ENCODE measurements around the gene KCNJ14. TPM values are rescaled to one million over a fixed set of nuclear protein-coding genes. Genes with fewer than 3 reads are reported as not detected.

KCNJ14 gene
- total RNA-seq, 1 experiment from 2014 or later = 3.6 TPM

DNA sequence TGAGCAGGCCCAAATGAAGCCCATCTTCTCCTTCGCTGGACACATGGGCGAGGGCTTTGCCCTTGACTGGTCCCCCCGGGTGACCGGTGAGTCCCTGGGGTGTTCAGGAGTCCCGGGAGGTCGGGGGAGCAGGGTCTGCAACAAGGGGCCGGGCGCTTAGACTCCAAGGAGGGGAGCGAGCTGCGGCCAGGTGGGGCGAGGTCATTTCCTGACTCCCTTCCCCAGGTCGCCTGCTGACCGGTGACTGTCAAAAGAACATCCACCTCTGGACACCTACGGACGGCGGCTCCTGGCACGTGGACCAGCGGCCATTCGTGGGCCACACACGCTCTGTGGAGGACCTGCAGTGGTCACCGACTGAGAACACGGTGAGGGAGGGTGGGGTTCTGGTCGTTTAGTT is 4.9 kb upstream of the KCNJ14 start:
- ChIA-PET POLR2A (interaction anchor here (0.5 kb wide), 1 partner anchor 59 kb away, joined by 3 read pairs; no protein-coding TSS in a partner anchor), CTCF (no interaction called here)
- no TSS peak for BruUV-seq (replicated peaks)
- peaks cover 89% of the 10 kb centered on the region for H3K36me3 Mint-ChIP-seq (ENCODE audit: insufficient read depth, unreplicated experiment)
- no peaks in the 10 kb centered on the region for H3K27me3 ChIP-seq (replicated peaks; ENCODE audit: control insufficient read depth, insufficient read depth, low read length)
- no peak overlapping the region for H3K4me3 ChIP-seq (ENCODE audit: low read depth, low read length)
- DNase-seq = no peak
- H3K9me3 Mint-ChIP-seq (ENCODE audit: unreplicated experiment) = no peaks in the 10 kb centered on the region
- no peaks in the 10 kb centered on the region for H3K9me3 ChIP-seq
- no peaks in the 10 kb centered on the region for H3K27me3 Mint-ChIP-seq (ENCODE audit: insufficient read depth, unreplicated experiment)
- intact Hi-C loops (cut with micrococcal nuclease; ENCODE audit: unreplicated experiment) = no loop called here
- H3K4me1 ChIP-seq = peaks cover 3% of the 10 kb centered on the region; the same call in 1 of the 2 replicates
- TF ChIP-seq, protein P1, sequence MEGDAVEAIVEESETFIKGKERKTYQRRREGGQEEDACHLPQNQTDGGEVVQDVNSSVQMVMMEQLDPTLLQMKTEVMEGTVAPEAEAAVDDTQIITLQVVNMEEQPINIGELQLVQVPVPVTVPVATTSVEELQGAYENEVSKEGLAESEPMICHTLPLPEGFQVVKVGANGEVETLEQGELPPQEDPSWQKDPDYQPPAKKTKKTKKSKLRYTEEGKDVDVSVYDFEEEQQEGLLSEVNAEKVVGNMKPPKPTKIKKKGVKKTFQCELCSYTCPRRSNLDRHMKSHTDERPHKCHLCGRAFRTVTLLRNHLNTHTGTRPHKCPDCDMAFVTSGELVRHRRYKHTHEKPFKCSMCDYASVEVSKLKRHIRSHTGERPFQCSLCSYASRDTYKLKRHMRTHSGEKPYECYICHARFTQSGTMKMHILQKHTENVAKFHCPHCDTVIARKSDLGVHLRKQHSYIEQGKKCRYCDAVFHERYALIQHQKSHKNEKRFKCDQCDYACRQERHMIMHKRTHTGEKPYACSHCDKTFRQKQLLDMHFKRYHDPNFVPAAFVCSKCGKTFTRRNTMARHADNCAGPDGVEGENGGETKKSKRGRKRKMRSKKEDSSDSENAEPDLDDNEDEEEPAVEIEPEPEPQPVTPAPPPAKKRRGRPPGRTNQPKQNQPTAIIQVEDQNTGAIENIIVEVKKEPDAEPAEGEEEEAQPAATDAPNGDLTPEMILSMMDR (IDR thresholded peaks at IDR 0.05; ENCODE audit: insufficient read depth in 1 of 2, low read depth in 1 of 2, low read length in 1 of 2, severe bottlenecking in 1 of 2, unreplicated experiment in 1 of 2) = no peak
- no peak overlapping the region for H3K27ac Mint-ChIP-seq (ENCODE audit: unreplicated experiment)
- H3K4me3 Mint-ChIP-seq (ENCODE audit: unreplicated experiment) = no peak overlapping the region
- peaks cover 1% of the 10 kb centered on the region for H3K36me3 ChIP-seq (ENCODE audit: control insufficient read depth, insufficient read depth, low read length)
- H3K4me1 Mint-ChIP-seq (ENCODE audit: low read depth, unreplicated experiment) = peaks cover 9% of the 10 kb centered on the region

DNA sequence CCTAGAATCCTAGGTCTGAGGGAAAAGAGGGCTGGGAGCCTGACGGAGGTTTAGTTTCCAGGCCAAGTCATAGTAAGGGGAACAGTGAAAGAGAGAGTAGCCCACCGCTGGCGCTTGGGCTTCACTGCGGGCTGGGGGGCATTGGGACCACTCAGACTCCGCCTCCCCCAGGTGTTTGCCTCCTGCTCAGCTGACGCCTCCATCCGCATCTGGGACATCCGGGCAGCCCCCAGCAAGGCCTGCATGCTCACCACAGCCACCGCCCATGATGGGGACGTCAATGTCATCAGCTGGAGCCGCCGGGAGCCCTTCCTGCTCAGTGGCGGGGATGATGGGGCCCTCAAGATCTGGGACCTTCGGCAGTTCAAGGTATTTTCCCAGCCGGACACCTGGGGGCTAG is 4.5 kb upstream of the KCNJ14 start:
- DNase-seq = no peak
- CTCF ChIA-PET = no interaction called here
- POLR2A ChIA-PET = interaction anchor here (0.5 kb wide), 1 partner anchor 59 kb away, joined by 3 read pairs; no protein-coding TSS in a partner anchor
- peaks cover 3% of the 10 kb centered on the region; the same call in 1 of the 2 replicates for H3K4me1 ChIP-seq
- Mint-ChIP-seq H3K36me3 (ENCODE audit: insufficient read depth, unreplicated experiment) (peaks cover 89% of the 10 kb centered on the region), H3K27ac (ENCODE audit: unreplicated experiment) (no peak overlapping the region), H3K4me1 (ENCODE audit: low read depth, unreplicated experiment) (peaks cover 7% of the 10 kb centered on the region), H3K9me3 (ENCODE audit: unreplicated experiment) (no peaks in the 10 kb centered on the region), H3K4me3 (ENCODE audit: unreplicated experiment) (no peak overlapping the region), H3K27me3 (ENCODE audit: insufficient read depth, unreplicated experiment) (no peaks in the 10 kb centered on the region)
- no peaks in the 10 kb centered on the region for H3K9me3 ChIP-seq
- peaks cover 1% of the 10 kb centered on the region for H3K36me3 ChIP-seq (ENCODE audit: control insufficient read depth, insufficient read depth, low read length)
- TF ChIP-seq, protein P1 (IDR thresholded peaks at IDR 0.05; ENCODE audit: insufficient read depth in 1 of 2, low read depth in 1 of 2, low read length in 1 of 2, severe bottlenecking in 1 of 2, unreplicated experiment in 1 of 2) = no peak
- no TSS peak for BruUV-seq (replicated peaks)
- no peaks in the 10 kb centered on the region for H3K27me3 ChIP-seq (replicated peaks; ENCODE audit: control insufficient read depth, insufficient read depth, low read length)
- no peak overlapping the region for H3K4me3 ChIP-seq (ENCODE audit: low read depth, low read length)
- intact Hi-C loops (cut with micrococcal nuclease; ENCODE audit: unreplicated experiment) = no loop called here

DNA sequence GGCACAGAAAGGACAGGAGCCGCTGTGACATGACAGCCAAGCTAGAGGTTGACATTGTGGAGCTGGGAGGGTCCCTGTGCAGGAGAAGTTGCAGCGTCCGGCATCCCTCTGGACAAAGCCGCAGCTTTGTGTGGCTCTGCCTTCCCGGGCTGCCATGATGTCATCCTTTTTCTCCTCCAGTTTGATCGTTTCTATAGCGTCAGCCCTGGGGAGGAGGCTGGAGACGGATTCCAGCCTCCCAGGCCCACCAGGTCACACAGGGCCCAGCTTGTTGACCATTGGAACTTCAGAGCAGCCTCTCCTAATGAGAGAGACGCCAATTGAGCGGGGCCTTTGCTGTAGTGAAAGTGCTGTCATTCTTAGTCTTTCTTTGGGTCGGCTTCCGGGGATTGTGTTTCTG is 3.8 kb upstream of the KCNJ14 start:
- intact Hi-C loops (cut with micrococcal nuclease; ENCODE audit: unreplicated experiment) = no loop called here
- POLR2A ChIA-PET = no interaction called here
- no peaks in the 10 kb centered on the region for H3K9me3 Mint-ChIP-seq (ENCODE audit: unreplicated experiment)
- H3K27ac Mint-ChIP-seq (ENCODE audit: unreplicated experiment) = no peak overlapping the region
- CTCF ChIA-PET = no interaction called here
- peaks cover under 1% of the 10 kb centered on the region; the same call in 1 of the 2 replicates for H3K4me1 ChIP-seq
- TF ChIP-seq, protein P1 (IDR thresholded peaks at IDR 0.05; ENCODE audit: insufficient read depth in 1 of 2, low read depth in 1 of 2, low read length in 1 of 2, severe bottlenecking in 1 of 2, unreplicated experiment in 1 of 2) = no peak
- no peaks in the 10 kb centered on the region for H3K9me3 ChIP-seq
- no peak overlapping the region for H3K4me3 Mint-ChIP-seq (ENCODE audit: unreplicated experiment)
- no TSS peak for BruUV-seq (replicated peaks)
- H3K36me3 ChIP-seq (ENCODE audit: control insufficient read depth, insufficient read depth, low read length) = peaks cover 1% of the 10 kb centered on the region
- no peak for DNase-seq
- peaks cover 7% of the 10 kb centered on the region for H3K4me1 Mint-ChIP-seq (ENCODE audit: low read depth, unreplicated experiment)
- H3K36me3 Mint-ChIP-seq (ENCODE audit: insufficient read depth, unreplicated experiment) = peaks cover 88% of the 10 kb centered on the region
- no peaks in the 10 kb centered on the region for H3K27me3 Mint-ChIP-seq (ENCODE audit: insufficient read depth, unreplicated experiment)
- H3K4me3 ChIP-seq (ENCODE audit: low read depth, low read length) = no peak overlapping the region
- no peaks in the 10 kb centered on the region for H3K27me3 ChIP-seq (replicated peaks; ENCODE audit: control insufficient read depth, insufficient read depth, low read length)
